Activated T-helper 9 cell treated with anti-CD3 and anti-CD28 coated beads, Interleukin-2, amount 50 U/mL, for 16 hours (primary cell): ENCODE data around the gene SLC1A7.

ENCODE experiments used
- DNase-seq: peaks from one replicate; pipeline ENCODE4 v3.0.0-alpha.2; 2020; ENCODE audit warnings: low read depth

SLC1A7 gene

DNA sequence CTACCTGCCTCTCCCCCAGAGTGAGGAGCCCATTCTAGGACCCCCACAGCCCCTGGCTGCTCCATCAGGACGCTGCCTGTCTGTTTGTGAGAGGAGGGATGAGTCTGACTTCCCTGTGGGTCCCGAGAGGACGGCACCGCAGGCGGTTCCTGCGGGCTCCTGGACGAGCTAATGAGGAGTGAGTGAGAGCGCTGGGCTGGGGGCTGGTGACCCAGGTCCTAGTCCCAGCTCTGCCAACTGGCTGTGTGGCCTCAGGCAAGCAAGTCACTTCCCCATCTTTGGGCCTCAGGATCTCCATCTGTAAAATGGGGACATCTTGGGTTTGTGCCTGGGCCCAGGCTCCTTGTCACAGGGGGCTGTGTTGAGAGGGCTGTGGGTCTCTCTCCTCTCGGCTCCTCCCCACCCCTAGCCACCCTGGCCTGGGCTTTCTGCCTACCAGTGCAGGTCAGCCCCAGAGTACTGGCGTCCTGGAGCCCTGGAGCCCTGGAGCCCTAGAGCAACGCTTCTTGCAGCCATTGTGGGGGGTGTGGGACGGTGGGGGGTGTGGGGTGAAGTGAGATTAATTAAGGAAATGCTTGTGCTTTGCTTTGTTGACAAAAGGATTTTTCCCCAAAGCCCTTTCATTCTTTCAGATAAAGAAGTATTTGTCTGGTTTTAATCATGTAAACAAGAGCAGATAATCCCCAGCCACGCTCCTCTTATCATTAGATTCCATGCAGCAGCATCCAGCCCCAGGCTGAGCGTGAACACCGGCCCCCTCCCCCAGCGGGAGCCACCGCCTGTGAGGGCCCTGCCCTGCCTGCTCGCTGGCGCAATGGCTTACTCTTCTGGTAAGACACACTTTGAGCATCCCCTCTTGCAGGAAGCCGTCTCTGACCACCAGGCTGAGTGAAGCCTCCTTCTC lies 26.8 kb downstream of the SLC1A7 start:
- DNase-seq: no peak

GRCh38 chr1:53114581-53115400 lies 27.6 kb downstream of the SLC1A7 start:
- no peak for DNase-seq

DNA sequence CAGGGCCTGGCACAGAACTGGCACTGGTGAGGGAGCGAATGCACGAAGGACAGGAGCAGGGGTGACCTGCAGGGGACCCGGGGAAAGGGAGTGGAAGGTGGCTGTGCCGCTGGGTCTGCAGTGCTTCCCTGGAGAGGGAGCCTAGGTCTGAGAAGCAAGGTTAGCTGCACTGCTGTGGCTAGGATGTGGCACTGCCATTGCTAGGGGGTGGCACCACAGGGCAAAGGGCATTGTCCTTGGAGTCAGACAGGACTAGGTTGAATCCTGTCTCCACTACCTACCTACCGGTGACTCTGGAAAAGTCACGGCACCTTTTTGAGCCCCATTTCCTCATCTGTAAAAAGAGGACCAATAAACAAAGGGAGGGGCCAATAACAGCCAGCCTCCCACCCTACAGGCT lies 28.3 kb downstream of the SLC1A7 start:
- DNase-seq: no peak

GRCh38 chr1:53112861-53113260 lies 29.6 kb downstream of the SLC1A7 start:
- DNase-seq: no peak

DNA sequence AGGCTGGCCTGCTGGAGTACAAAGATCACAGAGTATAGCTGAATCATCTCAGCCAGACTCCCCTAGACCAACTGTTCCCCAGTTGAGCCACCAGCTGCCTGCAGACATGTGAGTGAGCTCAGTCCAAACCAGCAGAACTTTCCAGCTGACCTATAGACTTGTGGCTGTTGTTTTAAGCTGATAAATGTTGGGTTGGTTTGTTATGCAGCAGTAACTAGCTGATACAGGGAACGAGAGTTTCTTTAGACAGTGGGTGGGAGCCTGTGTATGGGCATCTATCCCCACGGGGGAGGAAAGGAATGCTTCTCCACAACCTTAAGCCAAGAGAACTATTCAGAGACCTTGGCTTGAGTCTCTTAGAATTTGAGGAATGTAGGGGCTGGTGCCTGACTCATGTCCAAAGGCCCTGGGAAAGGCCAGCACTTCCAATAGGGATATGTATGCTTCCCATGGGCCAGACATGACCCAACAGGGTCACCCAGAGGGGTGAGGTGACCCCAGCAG lies 30.1 kb downstream of the SLC1A7 start:
- no peak for DNase-seq

GRCh38 chr1:53111693-53112092 lies 30.7 kb downstream of the SLC1A7 start:
- no peak for DNase-seq

DNA sequence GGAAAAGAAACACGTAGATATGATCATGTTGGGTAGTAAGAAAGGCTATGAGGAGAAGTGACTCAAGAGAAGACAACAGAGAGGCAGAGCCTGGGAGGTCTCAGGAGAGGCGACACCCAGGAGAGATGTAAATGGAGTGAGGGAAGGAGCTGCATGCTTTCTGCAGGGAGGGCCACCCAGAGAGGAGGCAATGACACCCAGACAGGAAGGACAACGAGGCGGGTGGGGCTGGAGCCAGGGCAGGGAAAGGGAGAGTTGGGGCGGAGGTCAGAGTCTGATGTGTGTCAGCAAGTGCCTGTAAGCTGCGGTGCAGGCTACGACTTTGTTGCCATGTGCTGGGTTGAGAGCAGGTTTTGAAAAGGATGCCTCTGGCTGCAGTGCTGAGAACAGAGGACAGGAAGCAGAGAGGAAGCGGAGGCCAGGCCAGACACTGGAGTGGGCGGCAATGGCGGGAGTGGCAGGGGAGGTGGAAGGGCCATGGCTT lies 31.3 kb downstream of the SLC1A7 start:
- no peak for DNase-seq

DNA sequence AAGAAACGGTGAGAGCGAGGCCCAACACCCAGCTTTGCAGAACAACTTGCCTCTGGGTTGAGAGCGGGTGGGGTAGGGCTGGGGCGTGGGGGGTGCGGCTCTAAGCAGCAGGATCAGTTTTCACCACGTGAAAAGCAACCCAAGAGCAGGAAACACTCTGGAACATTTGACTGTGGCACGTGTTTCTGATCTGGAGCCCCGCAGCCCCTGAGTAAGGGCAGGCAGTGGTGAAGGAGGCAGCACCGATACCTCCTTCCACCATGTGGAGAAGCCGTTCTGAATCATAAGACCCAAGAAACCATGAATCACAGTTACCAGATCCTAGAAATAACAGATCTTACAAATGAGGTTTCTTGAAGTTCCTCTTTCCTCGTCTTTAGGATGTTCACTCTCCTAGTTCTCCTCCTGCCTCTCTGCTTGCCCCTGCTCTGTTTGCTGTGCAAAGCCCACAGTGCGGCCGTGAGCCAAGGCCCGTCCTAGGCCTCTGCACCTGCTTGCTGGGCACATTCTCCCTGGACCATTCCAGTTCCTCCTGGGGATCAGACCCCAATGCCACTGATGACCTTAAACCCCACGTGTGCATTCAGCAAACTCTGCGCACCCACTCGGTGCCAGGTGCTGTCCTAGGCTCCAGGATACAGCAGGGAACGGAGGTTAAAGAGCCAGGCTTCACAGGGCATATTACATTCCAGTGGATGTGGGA lies 31.9 kb downstream of the SLC1A7 start:
- no peak for DNase-seq

GRCh38 chr1:53108646-53109580 lies 33.5 kb downstream of the SLC1A7 start:
- no peak for DNase-seq

- no peak for DNase-seq
Observed at GRCh38 chr1:53107570-53108322, 34.7 kb downstream of the SLC1A7 start.

DNA sequence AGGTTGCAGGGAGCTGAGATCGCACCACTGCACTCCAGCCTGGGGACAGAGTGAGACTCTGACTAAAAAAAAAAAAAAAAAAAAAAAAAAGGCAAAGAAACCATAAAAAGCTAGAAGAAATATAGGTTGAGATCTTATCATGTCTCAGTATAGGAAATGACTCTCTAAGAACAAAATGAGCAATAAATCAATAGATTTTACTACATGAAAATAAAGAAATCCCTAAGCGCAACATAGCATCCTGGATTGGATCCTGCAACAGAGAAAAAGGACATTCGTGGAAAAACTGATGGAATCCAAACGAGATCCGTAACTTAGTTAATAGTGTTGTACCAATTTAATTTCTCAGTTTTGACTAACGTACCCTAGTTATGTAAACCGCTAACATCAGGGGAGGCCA lies 35.3 kb downstream of the SLC1A7 start:
- DNase-seq: no peak

- DNase-seq: no peak
Observed at GRCh38 chr1:53104289-53104913, 38.0 kb downstream of the SLC1A7 start.

GRCh38 chr1:53094533-53094919 lies 47.9 kb downstream of the SLC1A7 start:
- DNase-seq: no peak

- DNase-seq: no peak
Observed at GRCh38 chr1:53093778-53094532, 48.5 kb downstream of the SLC1A7 start.

DNA sequence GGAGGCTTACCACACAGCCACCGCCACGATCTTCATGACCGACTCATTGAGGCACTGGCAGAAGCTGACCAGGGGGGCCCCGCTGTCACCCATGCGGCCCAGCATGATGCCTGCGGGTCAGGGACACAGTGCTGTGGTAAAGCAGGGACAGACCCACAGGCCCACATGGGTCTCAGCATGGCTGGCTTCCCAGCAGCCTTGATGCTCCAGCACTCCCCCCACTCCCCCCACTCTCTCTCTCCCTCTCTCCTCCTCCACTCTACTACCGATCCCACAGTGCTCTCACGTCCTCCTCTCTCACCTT lies 49.0 kb downstream of the SLC1A7 start:
- DNase-seq: no peak

GRCh38 chr1:53092659-53093450 lies 49.6 kb downstream of the SLC1A7 start:
- DNase-seq: no peak

DNA sequence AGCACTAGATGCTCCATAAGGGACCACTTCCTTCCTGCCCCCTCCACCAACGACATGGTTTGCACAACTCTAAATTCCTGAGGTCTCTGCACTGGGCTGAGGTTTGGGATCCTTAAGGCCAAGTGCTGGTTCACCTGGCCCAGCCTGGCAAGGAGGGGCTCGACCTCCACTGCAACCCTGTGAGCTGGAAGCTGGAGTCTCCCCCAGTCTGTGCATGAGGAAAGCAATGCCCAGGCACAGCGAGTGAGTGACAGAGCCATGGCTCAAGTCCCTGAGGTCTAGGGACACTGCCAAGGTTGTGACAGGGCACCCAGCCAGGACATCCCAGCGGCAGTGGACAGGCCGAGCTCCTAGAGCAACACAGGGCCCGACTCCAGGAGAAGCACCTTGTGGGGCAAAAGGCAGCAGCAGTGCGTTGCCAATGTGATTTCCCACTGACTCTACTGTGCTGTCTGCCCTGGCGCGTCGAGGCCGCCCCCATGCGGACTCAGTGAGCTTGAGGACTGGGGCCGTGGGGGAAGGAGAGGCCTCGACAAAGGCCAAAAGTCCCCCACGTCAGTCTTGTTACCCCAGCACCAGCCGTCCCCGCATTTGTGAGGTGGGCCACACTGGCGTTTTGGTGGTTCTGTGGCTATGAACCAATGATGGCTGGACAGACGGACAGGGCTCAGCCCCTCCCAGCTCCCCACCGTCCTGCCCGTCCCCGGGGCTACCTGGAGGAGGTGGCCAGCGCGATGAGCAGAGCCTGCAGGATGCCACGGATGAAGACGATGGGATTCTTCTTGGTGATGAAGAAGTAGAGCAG lies 50.4 kb downstream of the SLC1A7 start:
- no peak for DNase-seq
